Testis (tissue), 2 donors: ENCODE results near the gene PARP6.

ENCODE experiments used
- POLR2A ChIP-seq: fragments of 450-650 bp; IDR thresholded peaks from one replicate; pipeline ENCODE4 v1.6.1; 2017; ENCODE audit warnings: antibody characterized with exemption, mild to moderate bottlenecking, moderate library complexity
- TF ChIP-seq, protein P1 (sequence below), 3 experiments: fragments of 450-650 bp in 2 of 3; fragments of 200-600 bp in 1 of 3; sonication (generic) in 1 of 3; IDR thresholded peaks; one replicate each; pipeline ENCODE4 v1.5.1; 2016 to 2019; ENCODE audit warnings: antibody characterized with exemption in 3 of 3, mild to moderate bottlenecking in 2 of 3, moderate library complexity in 1 of 3

DNA sequence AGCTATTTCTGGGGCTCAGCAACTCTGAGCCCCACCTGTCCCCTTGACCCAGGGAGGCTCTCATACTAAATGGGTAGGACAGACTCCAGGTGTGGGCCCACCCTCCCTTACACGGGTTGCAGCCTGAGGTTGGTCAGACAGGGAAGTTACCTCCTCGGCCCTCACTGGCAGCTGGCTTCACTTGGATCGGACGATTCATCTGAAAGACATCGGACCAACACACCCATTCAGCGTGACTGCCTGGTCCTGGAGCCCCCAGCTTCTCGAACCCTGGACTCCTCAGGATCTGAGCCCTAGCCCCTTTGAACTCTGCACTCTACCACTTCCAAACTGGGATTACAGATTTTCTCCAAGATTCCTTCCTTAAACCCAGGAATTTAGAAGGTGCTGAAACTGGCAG lies 32.2 kb upstream of the PARP6 start:
- TF ChIP-seq, protein P1, sequence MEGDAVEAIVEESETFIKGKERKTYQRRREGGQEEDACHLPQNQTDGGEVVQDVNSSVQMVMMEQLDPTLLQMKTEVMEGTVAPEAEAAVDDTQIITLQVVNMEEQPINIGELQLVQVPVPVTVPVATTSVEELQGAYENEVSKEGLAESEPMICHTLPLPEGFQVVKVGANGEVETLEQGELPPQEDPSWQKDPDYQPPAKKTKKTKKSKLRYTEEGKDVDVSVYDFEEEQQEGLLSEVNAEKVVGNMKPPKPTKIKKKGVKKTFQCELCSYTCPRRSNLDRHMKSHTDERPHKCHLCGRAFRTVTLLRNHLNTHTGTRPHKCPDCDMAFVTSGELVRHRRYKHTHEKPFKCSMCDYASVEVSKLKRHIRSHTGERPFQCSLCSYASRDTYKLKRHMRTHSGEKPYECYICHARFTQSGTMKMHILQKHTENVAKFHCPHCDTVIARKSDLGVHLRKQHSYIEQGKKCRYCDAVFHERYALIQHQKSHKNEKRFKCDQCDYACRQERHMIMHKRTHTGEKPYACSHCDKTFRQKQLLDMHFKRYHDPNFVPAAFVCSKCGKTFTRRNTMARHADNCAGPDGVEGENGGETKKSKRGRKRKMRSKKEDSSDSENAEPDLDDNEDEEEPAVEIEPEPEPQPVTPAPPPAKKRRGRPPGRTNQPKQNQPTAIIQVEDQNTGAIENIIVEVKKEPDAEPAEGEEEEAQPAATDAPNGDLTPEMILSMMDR (IDR thresholded peaks at IDR 0.05): no peak
- TF ChIP-seq POLR2A: no peak
